ENCODE measurements around the gene FAM117B. TPM values are rescaled to one million over a fixed set of nuclear protein-coding genes. Genes with fewer than 3 reads are reported as not detected.

FAM117B gene
- total RNA-seq, 1 experiment from 2014 or later, result 2.4 TPM

- CTCF ChIA-PET, result interaction anchor here (0.6 to 0.8 kb wide), 2 partner anchors 15 to 183 kb away, joined by 3 read pairs; no protein-coding TSS in a partner anchor
- Mint-ChIP-seq H3K27ac (ENCODE audit: low read depth, unreplicated experiment) (no peak overlapping the region), H3K36me3 (ENCODE audit: insufficient read depth, unreplicated experiment) (peaks cover 14% of the 10 kb centered on the region), H3K4me3 (ENCODE audit: unreplicated experiment) (no peak overlapping the region), H3K27me3 (ENCODE audit: insufficient read depth, unreplicated experiment) (no peaks in the 10 kb centered on the region), H3K4me1 (ENCODE audit: insufficient read depth, unreplicated experiment) (no peaks in the 10 kb centered on the region), H3K9me3 (ENCODE audit: unreplicated experiment) (no peaks in the 10 kb centered on the region)
- intact Hi-C loops (cut with micrococcal nuclease), result no loop called here
- TF ChIP-seq CTCF (IDR thresholded peaks at IDR 0.05; ENCODE audit: unreplicated experiment), result no peak
- DNase-seq (ENCODE audit: unreplicated experiment), result no peak
- POLR2A ChIA-PET, result interaction anchor here (0.6 to 0.8 kb wide), 2 partner anchors 82 to 172 kb away, joined by 3 read pairs; no protein-coding TSS in a partner anchor
- no TSS peak for BruUV-seq (replicated peaks)
Observed at GRCh38 chr2:202771336-202771735, 136.6 kb downstream of the FAM117B start.

GRCh38 chr2:202771741-202772460, 137.1 kb downstream of the FAM117B start:
- DNase-seq (ENCODE audit: unreplicated experiment), result no peak
- no peak for TF ChIP-seq CTCF (IDR thresholded peaks at IDR 0.05; ENCODE audit: unreplicated experiment)
- no TSS peak for BruUV-seq (replicated peaks)
- no peak overlapping the region for H3K4me3 Mint-ChIP-seq (ENCODE audit: unreplicated experiment)
- H3K9me3 Mint-ChIP-seq (ENCODE audit: unreplicated experiment), result no peaks in the 10 kb centered on the region
- ChIA-PET CTCF (interaction anchor here (0.6 to 0.8 kb wide), 2 partner anchors 67 to 183 kb away, joined by 3 read pairs; no protein-coding TSS in a partner anchor), POLR2A (interaction anchor here (0.6 to 0.8 kb wide), 2 partner anchors 82 to 173 kb away, joined by 3 read pairs; no protein-coding TSS in a partner anchor)
- H3K27me3 Mint-ChIP-seq (ENCODE audit: insufficient read depth, unreplicated experiment), result no peaks in the 10 kb centered on the region
- no peaks in the 10 kb centered on the region for H3K4me1 Mint-ChIP-seq (ENCODE audit: insufficient read depth, unreplicated experiment)
- intact Hi-C loops (cut with micrococcal nuclease), result no loop called here
- H3K27ac Mint-ChIP-seq (ENCODE audit: low read depth, unreplicated experiment), result no peak overlapping the region
- H3K36me3 Mint-ChIP-seq (ENCODE audit: insufficient read depth, unreplicated experiment), result peaks cover 14% of the 10 kb centered on the region

- no TSS peak for BruUV-seq (replicated peaks)
Observed at GRCh38 chr2:202773301-202773973, 138.7 kb downstream of the FAM117B start.

More at GRCh38 chr2:202773301-202773973, 138.7 kb downstream of the FAM117B start:
- CTCF ChIA-PET, result interaction anchor here (1.2 kb wide), 1 partner anchor 10 kb away, joined by 3 read pairs; no protein-coding TSS in a partner anchor
- intact Hi-C loops (cut with micrococcal nuclease), result no loop called here
- Mint-ChIP-seq H3K27ac (ENCODE audit: low read depth, unreplicated experiment) (no peak overlapping the region), H3K36me3 (ENCODE audit: insufficient read depth, unreplicated experiment) (peaks cover 22% of the 10 kb centered on the region), H3K4me1 (ENCODE audit: insufficient read depth, unreplicated experiment) (no peaks in the 10 kb centered on the region), H3K4me3 (ENCODE audit: unreplicated experiment) (no peak overlapping the region), H3K9me3 (ENCODE audit: unreplicated experiment) (no peaks in the 10 kb centered on the region), H3K27me3 (ENCODE audit: insufficient read depth, unreplicated experiment) (no peaks in the 10 kb centered on the region)
- no peak for TF ChIP-seq CTCF (IDR thresholded peaks at IDR 0.05; ENCODE audit: unreplicated experiment)
- no peak for DNase-seq (ENCODE audit: unreplicated experiment)
- POLR2A ChIA-PET, result no interaction called here
